Tibial artery (tissue), 4 donors: ENCODE measurements around the gene PDF.
A peak's percentile ranks its signal among the peaks of the same experiment; 100 is the strongest.

Experiments
- DNase-seq, 2 donors: peaks; one replicate each; pipeline ENCODE4 v3.0.0-alpha.2; 2019
- H3K27ac ChIP-seq, 2 donors: fragments of 200-600 bp; sonication (generic) in 1 of 2; 1 replicate in 1 of 2; 2 replicates in 1 of 2; pipeline ENCODE4 v1.5.1; 2018 to 2019; ENCODE audit warnings: mild to moderate bottlenecking in 1 of 2
- H3K27me3 ChIP-seq, 2 donors: fragments of 200-600 bp; sonication (generic) in 1 of 2; one replicate each; pipeline versions ENCODE4 v1.5.1 to v1.6.0; 2016 to 2019
- H3K36me3 ChIP-seq, 3 donors: fragments of 200-600 bp; sonication (generic) in 2 of 3; one replicate each; pipeline ENCODE4 v1.5.1; 2016 to 2019; ENCODE audit warnings: mild to moderate bottlenecking in 2 of 3
- H3K4me1 ChIP-seq, 4 donors: fragments of 200-600 bp; sonication (generic) in 2 of 4; 1 replicate in 3 of 4; 2 replicates in 1 of 4; pipeline ENCODE4 v1.5.1; 2016 to 2019
- H3K4me3 ChIP-seq, 2 donors: fragments of 200-600 bp; sonication (generic) in 1 of 2; 1 replicate in 1 of 2; 2 replicates in 1 of 2; pipeline ENCODE4 v1.5.1; 2018 to 2019; ENCODE audit warnings: mild to moderate bottlenecking in 2 of 2
- H3K9me3 ChIP-seq, 3 donors: fragments of 200-600 bp; sonication (generic) in 1 of 3; one replicate each; pipeline ENCODE4 v1.5.1; 2016 to 2019
- CTCF ChIP-seq, 2 experiments: fragments of 200-600 bp in 1 of 2; fragments of 450-650 bp in 1 of 2; IDR thresholded peaks; one replicate each; pipeline ENCODE4 v1.5.1; 2017 to 2019; ENCODE audit warnings: antibody characterized with exemption in 2 of 2, mild to moderate bottlenecking in 1 of 2, moderate library complexity in 1 of 2
- intact Hi-C: fragments of 100-400 bp; cut with DNase I; formaldehyde crosslinking; loops from one replicate; pipeline ENCODE4 v1.15.0; 2023; ENCODE audit warnings: low total_unique reads

PDF gene

GRCh38 chr16:69330286-69331109 is at the start of gene PDF:
PDF (minus strand) TSS chr16:69330588; CDS start chr16:69330570, 18 bp downstream.
- peak within 1 kb of the TSS; percentile 92 to 96 for H3K4me3 ChIP-seq

GRCh38 chr16:69378760-69379159 is 48.4 kb upstream of the PDF start:
- peaks cover 31 to 79% (median 41%) of the 10 kb centered on the region in 3 donors for H3K36me3 ChIP-seq
- H3K27ac ChIP-seq: no peak overlapping the region
- H3K4me3 ChIP-seq: no peak overlapping the region
- no peaks in the 10 kb centered on the region for H3K27me3 ChIP-seq
- peaks cover 0 to 4% (median 0%) of the 10 kb centered on the region in 4 donors for H3K4me1 ChIP-seq
- no peaks in the 10 kb centered on the region for H3K9me3 ChIP-seq
- TF ChIP-seq CTCF (IDR thresholded peaks at IDR 0.05): no peak
- intact Hi-C loops: no loop called here
- no peak for DNase-seq

More at GRCh38 chr16:69330286-69331109, at the start of gene PDF:
- H3K27ac ChIP-seq: peak within 1 kb of the TSS; percentile 85 to 90
- H3K36me3 ChIP-seq: peaks cover 35 to 65% (median 59%) of the 10 kb centered on the region in 3 donors
- peak in 1 of 2 experiments; percentile 7 for TF ChIP-seq CTCF (IDR thresholded peaks at IDR 0.05)
- peaks cover 0 to 52% (median 27%) of the 10 kb centered on the region in 4 donors for H3K4me1 ChIP-seq
- no peaks in the 10 kb centered on the region for H3K9me3 ChIP-seq
- peak; percentile 96 for DNase-seq
- intact Hi-C loops: loop anchor here (5.0 to 10.0 kb wide), 2 partner anchors 57 to 796 kb away; partner anchors contain the start of genes TERF2 and ZFP90
- H3K27me3 ChIP-seq: no peaks in the 10 kb centered on the region

- no peaks in the 10 kb centered on the region for H3K9me3 ChIP-seq
- intact Hi-C loops: no loop called here
- no peak overlapping the region for H3K27ac ChIP-seq
- H3K4me3 ChIP-seq: no peak overlapping the region
- H3K36me3 ChIP-seq: peaks cover 31 to 77% (median 34%) of the 10 kb centered on the region in 3 donors
- DNase-seq: no peak
- no peaks in the 10 kb centered on the region for H3K27me3 ChIP-seq
- no peak for TF ChIP-seq CTCF (IDR thresholded peaks at IDR 0.05)
- H3K4me1 ChIP-seq: no peaks in the 10 kb centered on the region
These were observed 47.6 kb upstream of the PDF start for GRCh38 chr16:69378036-69378435.

- H3K4me3 ChIP-seq: no peak overlapping the region
- no peak for DNase-seq
- no peaks in the 10 kb centered on the region for H3K9me3 ChIP-seq
- intact Hi-C loops: no loop called here
- no peaks in the 10 kb centered on the region for H3K27me3 ChIP-seq
- no peak for TF ChIP-seq CTCF (IDR thresholded peaks at IDR 0.05)
- H3K4me1 ChIP-seq: no peaks in the 10 kb centered on the region
- H3K27ac ChIP-seq: no peak overlapping the region
- peaks cover 21 to 76% (median 26%) of the 10 kb centered on the region in 3 donors for H3K36me3 ChIP-seq
These were observed 46.1 kb upstream of the PDF start for GRCh38 chr16:69376393-69377059.

- H3K9me3 ChIP-seq: no peaks in the 10 kb centered on the region
- H3K4me3 ChIP-seq: no peak overlapping the region
- H3K36me3 ChIP-seq: peaks cover 29 to 76% (median 42%) of the 10 kb centered on the region in 3 donors
- H3K27me3 ChIP-seq: no peaks in the 10 kb centered on the region
- no peak for TF ChIP-seq CTCF (IDR thresholded peaks at IDR 0.05)
- no peak overlapping the region for H3K27ac ChIP-seq
- intact Hi-C loops: no loop called here
- no peaks in the 10 kb centered on the region for H3K4me1 ChIP-seq
- no peak for DNase-seq
These were observed 42.6 kb upstream of the PDF start for GRCh38 chr16:69373019-69373418.
